DND-41 (cell line): ENCODE data around the gene NTN5.
A peak's percentile ranks its signal among the peaks of the same experiment; 100 is the strongest.
"Not testable (repeated sequence)": the region's sequence is repeated elsewhere in the genome, so short reads cannot be mapped to it uniquely, and the experiment has no call there.

Experiments used
- ATAC-seq: fragments of 200-7000 bp; cut with Tn5 transposase; 3 replicates; pipeline ENCODE4 v1.9.1; 2021; ENCODE audit warnings: low read depth; ENCODE audit not compliant: insufficient read depth
- DNase-seq: peaks from one replicate; pipeline ENCODE4 v3.0.0-alpha.2; 2020
- H2AFZ ChIP-seq: 2 replicates; pipeline ENCODE4 v1.6.0; 2012; ENCODE audit warnings: low read depth, low read length
- H3K27ac ChIP-seq: 2 replicates; pipeline ENCODE4 v1.5.1; 2012; ENCODE audit warnings: low read length, inconsistent platforms
- H3K27me3 ChIP-seq: fragments of 200-600 bp; sonication (generic); 2 replicates; pipeline ENCODE4 v1.6.0; 2012; ENCODE audit warnings: low read length, mild to moderate bottlenecking, inconsistent platforms; ENCODE audit not compliant: insufficient read depth, poor library complexity
- H3K36me3 ChIP-seq: 2 replicates; pipeline ENCODE4 v1.5.1; 2012; ENCODE audit warnings: low read length, inconsistent platforms; ENCODE audit not compliant: insufficient read depth
- H3K4me1 ChIP-seq: 2 replicates; pipeline ENCODE4 v1.5.1; 2012; ENCODE audit warnings: mild to moderate bottlenecking, low read length; ENCODE audit not compliant: insufficient read depth
- H3K4me2 ChIP-seq: 2 replicates; pipeline ENCODE4 v1.6.0; 2012; ENCODE audit warnings: mild to moderate bottlenecking, moderate library complexity, low read length, inconsistent platforms; ENCODE audit not compliant: insufficient read depth
- H3K4me3 ChIP-seq, 2 experiments: fragments of 200-600 bp in 1 of 2; shearing (Covaris generic) in 1 of 2; 2 replicates each; pipeline ENCODE4 v1.5.1; 2012 to 2016; ENCODE audit warnings: inconsistent platforms in 2 of 2, low read length in 2 of 2, mild to moderate bottlenecking in 2 of 2, low read depth in 1 of 2, moderate library complexity in 1 of 2
- H3K79me2 ChIP-seq: 2 replicates; pipeline ENCODE4 v1.6.0; 2012; ENCODE audit warnings: low read length, inconsistent platforms; ENCODE audit not compliant: insufficient read depth
- H3K9ac ChIP-seq: 2 replicates; pipeline ENCODE4 v1.6.0; 2012; ENCODE audit warnings: low read depth, mild to moderate bottlenecking, inconsistent platforms, low read length, moderate library complexity
- H3K9me3 ChIP-seq: 2 replicates; pipeline ENCODE4 v1.5.1; 2012; ENCODE audit warnings: low read length, moderate library complexity, mild to moderate bottlenecking, inconsistent platforms; ENCODE audit not compliant: insufficient read depth, severe bottlenecking
- H4K20me1 ChIP-seq: 2 replicates; pipeline ENCODE4 v1.6.0; 2012; ENCODE audit warnings: low read length; ENCODE audit not compliant: insufficient read depth
- EZH2 ChIP-seq: IDR thresholded peaks from 3 replicates; pipeline ENCODE4 v1.6.1; 2012; ENCODE audit warnings: borderline replicate concordance, low read depth, mild to moderate bottlenecking, moderate library complexity, low read length, inconsistent platforms; ENCODE audit not compliant: severe bottlenecking
- TF ChIP-seq, protein P1 (sequence below): IDR thresholded peaks from 2 replicates; pipeline ENCODE4 v1.5.1; 2012; ENCODE audit warnings: borderline replicate concordance, low read length, moderate library complexity, mild to moderate bottlenecking; ENCODE audit not compliant: poor library complexity, severe bottlenecking; ENCODE audit errors: extremely low read depth

Gene NTN5

DNA sequence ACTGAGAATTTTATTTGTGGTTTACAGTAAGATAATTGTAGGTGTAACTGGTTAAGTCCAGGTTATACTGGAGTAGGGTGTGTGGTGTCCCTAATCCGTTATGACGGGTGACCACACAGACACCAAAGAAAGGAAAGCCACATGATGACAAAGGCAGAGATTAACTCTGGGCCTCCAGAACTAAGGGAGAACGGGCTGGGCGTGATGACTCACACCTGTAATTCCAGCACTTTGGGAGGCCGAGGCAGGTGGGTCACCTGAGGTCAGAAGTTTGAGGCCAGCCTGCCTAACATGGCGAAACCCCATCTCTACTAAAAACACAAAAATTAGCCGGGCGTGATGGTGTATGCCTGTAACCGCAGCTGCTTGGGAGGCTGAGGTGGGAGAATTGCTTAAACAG is 12.8 kb upstream of the NTN5 start:
- Histone ChIP-seq H3K27ac (no peak overlapping the region), H3K4me3 (no peak overlapping the region), H3K4me1 (no peaks in the 10 kb centered on the region), H2AFZ (no peak overlapping the region), H3K27me3 (no peaks in the 10 kb centered on the region), H3K79me2 (no peaks in the 10 kb centered on the region), H3K36me3 (no peaks in the 10 kb centered on the region), H4K20me1 (no peaks in the 10 kb centered on the region; the same call in 1 of the 2 replicates), H3K4me2 (no peak overlapping the region), H3K9ac (no peak overlapping the region), H3K9me3 (no peaks in the 10 kb centered on the region)
- DNase-seq: no peak
- TF ChIP-seq, protein P1, sequence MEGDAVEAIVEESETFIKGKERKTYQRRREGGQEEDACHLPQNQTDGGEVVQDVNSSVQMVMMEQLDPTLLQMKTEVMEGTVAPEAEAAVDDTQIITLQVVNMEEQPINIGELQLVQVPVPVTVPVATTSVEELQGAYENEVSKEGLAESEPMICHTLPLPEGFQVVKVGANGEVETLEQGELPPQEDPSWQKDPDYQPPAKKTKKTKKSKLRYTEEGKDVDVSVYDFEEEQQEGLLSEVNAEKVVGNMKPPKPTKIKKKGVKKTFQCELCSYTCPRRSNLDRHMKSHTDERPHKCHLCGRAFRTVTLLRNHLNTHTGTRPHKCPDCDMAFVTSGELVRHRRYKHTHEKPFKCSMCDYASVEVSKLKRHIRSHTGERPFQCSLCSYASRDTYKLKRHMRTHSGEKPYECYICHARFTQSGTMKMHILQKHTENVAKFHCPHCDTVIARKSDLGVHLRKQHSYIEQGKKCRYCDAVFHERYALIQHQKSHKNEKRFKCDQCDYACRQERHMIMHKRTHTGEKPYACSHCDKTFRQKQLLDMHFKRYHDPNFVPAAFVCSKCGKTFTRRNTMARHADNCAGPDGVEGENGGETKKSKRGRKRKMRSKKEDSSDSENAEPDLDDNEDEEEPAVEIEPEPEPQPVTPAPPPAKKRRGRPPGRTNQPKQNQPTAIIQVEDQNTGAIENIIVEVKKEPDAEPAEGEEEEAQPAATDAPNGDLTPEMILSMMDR: no peak
- TF ChIP-seq EZH2: no peak
- ATAC-seq: no peak

DNA sequence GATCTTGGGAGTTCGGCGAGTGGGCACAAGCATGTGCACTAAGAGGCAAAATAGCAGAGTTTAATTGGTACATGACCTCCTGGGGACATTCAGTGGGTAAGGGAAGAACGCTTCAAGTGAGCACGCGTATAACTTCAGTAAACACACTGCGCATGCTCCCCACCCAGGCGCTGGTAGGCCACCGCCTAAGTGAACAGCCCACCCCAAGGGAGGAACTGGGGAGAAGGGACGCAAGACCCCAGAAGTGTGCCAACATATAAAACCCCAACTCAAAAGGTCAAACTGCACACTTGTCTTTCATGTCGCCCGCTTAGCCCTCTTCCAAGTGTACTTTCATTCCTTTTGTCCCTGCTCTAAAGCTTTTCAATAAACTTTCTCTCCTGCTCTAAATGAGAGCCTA is 10.5 kb upstream of the NTN5 start:
- no peak for ATAC-seq
- no peaks in the 10 kb centered on the region for H3K79me2 ChIP-seq
- no peak overlapping the region for H2AFZ ChIP-seq
- no peaks in the 10 kb centered on the region for H3K27me3 ChIP-seq
- H3K36me3 ChIP-seq: no peaks in the 10 kb centered on the region
- no peaks in the 10 kb centered on the region for H3K4me1 ChIP-seq
- no peaks in the 10 kb centered on the region for H3K9me3 ChIP-seq
- no peaks in the 10 kb centered on the region; the same call in 1 of the 2 replicates for H4K20me1 ChIP-seq
- H3K4me3 ChIP-seq: no peak overlapping the region
- H3K9ac ChIP-seq: no peak overlapping the region
- H3K4me2 ChIP-seq: no peak overlapping the region
- TF ChIP-seq, protein P1: no peak
- TF ChIP-seq EZH2: no peak
- H3K27ac ChIP-seq: no peak overlapping the region
- no peak for DNase-seq

DNA sequence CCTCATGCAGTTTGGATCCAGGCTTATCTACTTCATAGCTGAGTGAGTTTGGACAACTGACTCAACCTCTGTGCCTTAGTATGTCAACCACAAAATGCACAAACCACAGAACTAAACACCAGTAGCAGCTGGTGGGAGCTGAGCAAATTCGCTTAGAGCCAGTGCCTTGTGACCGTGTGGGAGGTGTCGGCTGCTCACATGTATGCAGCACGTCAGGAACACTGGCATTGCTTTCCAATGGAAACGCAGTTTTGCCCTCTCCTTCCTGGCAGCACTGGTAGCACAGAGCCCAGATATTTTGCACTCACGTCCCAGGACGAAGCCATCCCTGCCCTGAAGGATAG is 8.3 kb upstream of the NTN5 start:
- Histone ChIP-seq H3K27me3 (no peaks in the 10 kb centered on the region), H2AFZ (no peak overlapping the region), H3K79me2 (no peaks in the 10 kb centered on the region), H3K9ac (no peak overlapping the region), H3K36me3 (no peaks in the 10 kb centered on the region), H4K20me1 (no peaks in the 10 kb centered on the region; the same call in 1 of the 2 replicates), H3K27ac (no peak overlapping the region; the same call in 1 of the 2 replicates), H3K4me2 (no peak overlapping the region), H3K4me3 (no peak overlapping the region), H3K4me1 (no peaks in the 10 kb centered on the region), H3K9me3 (no peaks in the 10 kb centered on the region)
- peak; percentile 30 for DNase-seq
- TF ChIP-seq, protein P1: no peak
- TF ChIP-seq EZH2: no peak
- ATAC-seq: peak; percentile 73

DNA sequence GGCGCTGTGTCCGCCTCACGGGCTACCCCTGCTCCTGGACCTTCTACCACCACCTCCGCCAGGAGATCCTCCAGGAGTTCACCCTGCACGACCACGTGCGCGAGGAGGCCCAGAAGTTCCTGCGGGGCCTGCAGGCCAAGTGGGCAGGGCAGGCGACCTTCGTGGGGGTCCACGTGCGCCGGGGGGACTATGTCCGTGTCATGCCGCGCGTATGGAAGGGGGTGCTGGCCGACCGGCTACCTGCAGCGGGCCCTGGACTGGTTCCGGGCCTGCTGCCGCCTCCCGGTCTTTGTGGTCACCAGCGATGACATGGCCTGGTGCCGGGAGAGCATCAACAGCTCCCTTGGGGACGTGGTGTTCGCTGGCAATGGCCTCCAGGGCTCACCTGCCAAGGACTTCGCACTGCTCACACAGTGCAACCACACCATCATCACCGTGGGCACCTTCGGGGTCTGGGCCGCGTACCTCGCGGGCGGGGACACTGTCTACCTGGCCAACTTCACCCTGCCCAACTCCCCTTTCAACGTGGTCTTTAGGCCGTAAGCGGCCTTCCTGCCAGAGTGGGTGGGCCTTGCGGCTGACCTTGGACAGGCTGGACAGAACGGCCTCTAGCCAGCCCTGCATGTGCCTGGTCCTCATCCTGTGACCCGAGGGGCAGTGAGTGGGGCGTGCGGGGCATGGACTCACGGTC is 7.8 kb upstream of the NTN5 start:
- no peak for DNase-seq

DNA sequence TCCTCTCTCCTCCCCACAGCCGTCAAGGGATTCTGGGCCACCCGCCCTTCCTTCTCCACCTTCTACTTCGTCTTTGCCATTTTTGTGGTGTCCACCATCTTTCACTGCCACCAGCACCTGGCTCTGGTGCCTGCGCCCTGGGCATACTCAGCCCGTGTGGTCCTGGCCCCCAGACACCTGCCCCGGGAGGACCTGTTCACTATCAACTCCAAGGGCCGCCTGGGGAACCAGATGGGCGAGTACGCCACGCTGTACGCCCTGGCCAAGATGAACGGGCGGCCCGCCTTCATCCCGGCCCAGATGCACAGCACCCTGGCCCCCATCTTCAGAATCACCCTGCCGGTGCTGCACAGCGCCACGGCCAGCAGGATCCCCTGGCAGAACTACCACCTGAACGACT is 7.2 kb upstream of the NTN5 start:
- H4K20me1 ChIP-seq, H3K79me2 ChIP-seq, H3K9me3 ChIP-seq, H3K36me3 ChIP-seq, H2AFZ ChIP-seq, H3K27me3 ChIP-seq, H3K9ac ChIP-seq, H3K27ac ChIP-seq, DNase-seq, H3K4me2 ChIP-seq, H3K4me1 ChIP-seq, ATAC-seq, H3K4me3 ChIP-seq: not testable (repeated sequence)

More for the DNA sequence above, 7.8 kb upstream of the NTN5 start:
- H3K9me3 ChIP-seq: no peaks in the 10 kb centered on the region
- H3K27me3 ChIP-seq: no peaks in the 10 kb centered on the region
- TF ChIP-seq EZH2: no peak
- TF ChIP-seq, protein P1: no peak
- no peak overlapping the region for H3K4me2 ChIP-seq
- H3K27ac ChIP-seq: no peak overlapping the region; the same call in 1 of the 2 replicates
- H4K20me1 ChIP-seq: no peaks in the 10 kb centered on the region; the same call in 1 of the 2 replicates
- no peak overlapping the region for H3K9ac ChIP-seq
- no peaks in the 10 kb centered on the region for H3K36me3 ChIP-seq
- no peaks in the 10 kb centered on the region for H3K79me2 ChIP-seq
- peaks cover 2% of the 10 kb centered on the region for H3K4me1 ChIP-seq
- H3K4me3 ChIP-seq: no peak overlapping the region
- H2AFZ ChIP-seq: no peak overlapping the region
- ATAC-seq: no peak
